Activated CD8-positive, alpha-beta T cell treated with anti-CD3 and anti-CD28 coated beads, Interleukin-2, amount 10 ng/mL, durations not matched to agents 7 days and 5 days (primary cell): ENCODE data around the gene ADAMTS10. TPM values are rescaled to one million over a fixed set of nuclear protein-coding genes. Genes with fewer than 3 reads are reported as not detected.
"Not testable (repeated sequence)": the region's sequence is repeated elsewhere in the genome, so short reads cannot be mapped to it uniquely, and the experiment has no call there.

Experiments
- ATAC-seq: fragments of 150-1000 bp; cut with Tn5 transposase; one replicate; pipeline ENCODE4 v1.10.0; 2021; ENCODE audit warnings: moderate library complexity
- CTCF ChIA-PET: fragments of 350-600 bp; sonication (Branson Sonifier 250); formaldehyde crosslinking; loops from one replicate; lab custom pipeline; 2021; ENCODE audit warnings: antibody characterized with exemption; lab: Charles Lee
- POLR2A ChIA-PET: fragments of 350-600 bp; sonication (Branson Sonifier 250); formaldehyde crosslinking; loops from one replicate; lab custom pipeline; 2021; ENCODE audit warnings: antibody characterized with exemption; lab: Charles Lee
- DNase-seq: peaks from one replicate; pipeline ENCODE4 v3.0.0-alpha.2; 2020
- H3K27ac Mint-ChIP-seq: one replicate; pipeline ENCODE4 v1.8.0; 2021; ENCODE audit warnings: mild to moderate bottlenecking, mixed read lengths
- H3K27me3 Mint-ChIP-seq: one replicate; pipeline ENCODE4 v1.8.0; 2021; ENCODE audit warnings: low read depth, mixed read lengths
- H3K36me3 Mint-ChIP-seq: one replicate; pipeline ENCODE4 v1.8.0; 2021; ENCODE audit warnings: low read depth, mixed read lengths
- H3K4me1 Mint-ChIP-seq: one replicate; pipeline ENCODE4 v1.8.0; 2021; ENCODE audit warnings: low read depth, mixed read lengths
- H3K4me3 Mint-ChIP-seq: one replicate; pipeline ENCODE4 v1.8.0; 2021; ENCODE audit warnings: mild to moderate bottlenecking, mixed read lengths
- H3K9me3 Mint-ChIP-seq: one replicate; pipeline ENCODE4 v1.8.0; 2022; ENCODE audit warnings: mixed read lengths; ENCODE audit not compliant: insufficient read depth
- total RNA-seq, 2 experiments: library from RNA; stranded (reverse); gene quantifications; one replicate each; pipeline ENCODE4 v1.2.3, GENCODE V29; 2021

ADAMTS10 gene
- total RNA-seq, 2 experiments from 2014 or later: 3.6 to 4.9 TPM

DNA sequence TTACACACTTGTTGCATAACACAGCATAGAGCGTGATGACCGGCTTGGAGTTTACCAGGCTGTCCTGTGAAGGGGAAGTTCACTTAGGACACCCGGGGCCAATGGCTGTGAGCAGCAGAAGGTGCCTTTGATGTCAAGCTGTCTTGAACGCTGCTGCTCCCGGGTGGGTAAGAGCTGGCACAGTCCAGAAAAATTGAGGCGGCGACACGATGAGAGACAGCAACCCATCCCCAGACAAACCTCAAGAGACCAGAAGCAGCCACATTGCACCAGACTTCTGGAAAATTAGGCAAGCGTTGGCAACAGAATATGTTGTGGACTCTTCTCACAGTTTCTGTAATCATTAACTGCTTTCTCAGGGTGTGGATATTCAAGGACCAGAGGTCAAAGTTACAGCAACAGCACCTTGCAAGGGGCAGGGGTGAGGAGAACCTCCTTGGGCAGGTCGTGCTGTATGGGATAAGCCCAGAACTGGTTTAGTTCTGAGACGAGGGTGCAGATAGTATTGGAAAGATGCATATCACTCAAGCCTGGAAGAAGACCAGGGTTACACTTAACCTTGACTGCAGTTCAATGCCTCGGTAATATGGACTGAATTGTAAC is 30.0 kb upstream of the ADAMTS10 start:
- peaks cover 2% of the 10 kb centered on the region for H3K36me3 Mint-ChIP-seq
- no peak for DNase-seq
- no peak for ATAC-seq
- peaks cover 3% of the 10 kb centered on the region for H3K4me1 Mint-ChIP-seq
- peaks cover 9% of the 10 kb centered on the region for H3K9me3 Mint-ChIP-seq
- H3K27ac Mint-ChIP-seq: no peak overlapping the region
- ChIA-PET POLR2A (no interaction called here), CTCF (no interaction called here)
- no peak overlapping the region for H3K4me3 Mint-ChIP-seq
- peaks cover 18% of the 10 kb centered on the region for H3K27me3 Mint-ChIP-seq

DNA sequence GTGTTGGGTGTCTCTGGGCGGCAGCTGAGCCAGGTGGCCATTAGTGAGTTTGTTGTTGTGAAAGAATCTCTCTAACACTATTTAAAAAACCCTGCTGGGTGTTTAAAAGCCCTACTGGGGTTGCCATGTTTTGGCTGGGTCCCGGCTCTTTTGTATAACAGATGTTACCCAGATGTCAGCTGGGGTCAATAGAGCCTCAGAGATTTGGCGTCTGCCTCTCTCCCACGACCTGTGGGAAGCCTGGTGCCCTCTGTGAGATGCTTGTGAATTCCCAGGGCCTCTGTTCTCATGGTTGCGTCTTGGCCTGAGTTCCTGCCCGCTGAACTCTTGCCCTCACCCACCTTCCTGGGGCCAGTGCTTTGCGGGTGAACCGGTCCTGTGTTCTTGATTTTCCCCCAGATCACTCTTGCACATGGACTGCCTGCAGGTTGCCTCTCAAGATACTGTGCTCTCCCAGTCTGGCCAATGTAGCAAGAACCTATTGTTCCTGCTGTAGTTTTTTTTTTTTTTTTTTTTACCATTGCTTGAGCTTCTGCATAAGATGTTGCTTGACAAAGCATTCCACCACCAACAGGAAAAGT is 29.4 kb upstream of the ADAMTS10 start:
- CTCF ChIA-PET: no interaction called here
- peaks cover 9% of the 10 kb centered on the region for H3K9me3 Mint-ChIP-seq
- no peak overlapping the region for H3K4me3 Mint-ChIP-seq
- H3K27ac Mint-ChIP-seq: no peak overlapping the region
- H3K36me3 Mint-ChIP-seq: peaks cover 2% of the 10 kb centered on the region
- DNase-seq: no peak
- H3K27me3 Mint-ChIP-seq: peaks cover 18% of the 10 kb centered on the region
- peaks cover 3% of the 10 kb centered on the region for H3K4me1 Mint-ChIP-seq
- POLR2A ChIA-PET: no interaction called here
- no peak for ATAC-seq

DNA sequence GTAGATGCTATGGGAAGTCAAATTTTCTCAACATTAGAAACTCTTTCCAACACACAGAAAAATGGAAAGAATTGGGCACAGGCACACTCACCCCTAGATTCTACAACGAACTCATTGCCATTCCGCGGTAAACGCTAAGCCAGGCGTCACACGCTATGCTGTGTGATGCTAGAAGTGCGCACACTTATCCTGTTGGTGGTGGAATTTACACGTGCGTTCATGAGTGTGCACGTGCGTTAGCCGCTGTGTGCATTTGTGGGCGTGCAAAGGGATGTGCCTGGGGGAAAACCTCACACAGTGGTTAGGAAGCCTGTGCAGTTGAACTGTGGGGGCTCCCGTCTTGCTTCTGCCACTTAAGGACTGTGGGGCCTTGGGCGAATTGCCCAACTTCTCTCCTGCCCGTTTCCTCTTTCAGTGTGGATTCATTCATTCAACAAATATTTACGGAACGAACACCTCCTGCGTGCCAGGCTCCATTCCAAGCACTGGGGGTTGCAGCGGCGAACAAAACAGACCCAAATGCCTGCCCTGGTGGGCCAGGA is 27.6 kb upstream of the ADAMTS10 start:
- POLR2A ChIA-PET: no interaction called here
- Mint-ChIP-seq H3K27me3 (peaks cover 18% of the 10 kb centered on the region), H3K27ac (no peak overlapping the region), H3K4me1 (peaks cover 4% of the 10 kb centered on the region), H3K4me3 (no peak overlapping the region), H3K9me3 (peaks cover 9% of the 10 kb centered on the region), H3K36me3 (peaks cover 2% of the 10 kb centered on the region)
- CTCF ChIA-PET: no interaction called here
- DNase-seq: no peak
- ATAC-seq: no peak

DNA sequence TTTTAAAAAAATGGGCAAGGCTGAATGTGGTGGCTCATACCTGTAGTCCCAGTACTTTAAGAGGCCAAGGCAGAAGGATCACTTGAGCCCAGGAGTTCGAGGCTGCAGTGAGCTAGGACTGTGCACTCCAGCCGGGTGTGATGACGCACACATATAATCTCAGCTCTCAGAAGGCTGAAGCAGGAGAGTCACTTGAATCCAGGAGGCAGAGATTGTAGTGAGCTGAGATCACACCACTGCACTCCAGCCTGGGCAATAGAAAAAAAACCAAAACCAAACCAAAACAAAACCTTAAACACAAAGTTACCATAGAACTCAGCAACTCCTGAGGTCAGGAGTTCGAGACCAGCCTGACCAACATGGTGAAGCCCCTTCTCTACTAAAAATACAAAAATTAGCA is 26.6 kb upstream of the ADAMTS10 start:
- H3K27ac Mint-ChIP-seq, CTCF ChIA-PET, ATAC-seq, H3K4me3 Mint-ChIP-seq, POLR2A ChIA-PET, DNase-seq, H3K9me3 Mint-ChIP-seq, H3K4me1 Mint-ChIP-seq, H3K36me3 Mint-ChIP-seq: not testable (repeated sequence)
- peaks cover 16% of the 10 kb centered on the region for H3K27me3 Mint-ChIP-seq

DNA sequence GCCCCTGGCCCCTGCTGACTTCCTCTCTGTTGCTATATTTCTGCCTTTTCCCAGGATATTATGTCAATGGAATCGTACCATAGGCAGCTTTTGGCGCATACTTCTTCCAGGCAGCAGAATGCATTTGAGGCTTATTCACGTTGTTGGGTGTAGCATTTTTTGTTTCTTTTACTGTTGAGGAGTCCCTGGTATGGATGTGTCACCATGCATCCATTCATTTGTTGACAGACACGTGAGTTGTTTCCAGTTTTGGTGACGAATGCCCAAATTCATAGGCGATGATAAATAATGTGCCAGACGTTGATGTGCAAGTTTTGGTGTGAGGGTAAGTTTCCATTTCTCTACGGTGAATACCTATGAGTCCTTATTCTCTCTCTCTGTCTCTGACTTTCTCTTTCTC is 24.9 kb upstream of the ADAMTS10 start:
- peaks cover 14% of the 10 kb centered on the region for H3K27me3 Mint-ChIP-seq
- no peaks in the 10 kb centered on the region for H3K9me3 Mint-ChIP-seq
- ATAC-seq: no peak
- POLR2A ChIA-PET: no interaction called here
- no peak for DNase-seq
- CTCF ChIA-PET: no interaction called here
- H3K36me3 Mint-ChIP-seq: no peaks in the 10 kb centered on the region
- peaks cover 4% of the 10 kb centered on the region for H3K4me1 Mint-ChIP-seq
- H3K27ac Mint-ChIP-seq: no peak overlapping the region
- H3K4me3 Mint-ChIP-seq: no peak overlapping the region

DNA sequence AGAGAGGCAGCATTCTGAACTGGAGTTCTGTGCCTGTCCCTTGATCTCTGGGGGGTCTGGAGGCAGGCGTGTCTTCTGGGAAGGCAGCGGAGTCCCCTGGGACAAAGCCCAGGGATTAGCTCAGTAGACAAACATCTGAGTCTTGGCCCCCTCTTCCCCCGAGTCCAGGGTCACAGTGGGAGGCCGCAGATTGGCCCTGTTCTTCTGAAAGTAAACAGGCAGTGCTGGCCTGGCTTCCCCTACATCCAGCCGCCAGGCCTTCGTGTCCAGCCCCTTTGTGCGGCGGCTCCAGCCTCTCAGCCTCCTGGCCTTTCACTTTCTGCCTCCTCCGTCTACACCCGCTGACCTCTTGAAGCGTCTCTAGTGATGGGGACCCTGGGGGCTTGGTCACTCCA is 20.9 kb upstream of the ADAMTS10 start:
- H3K36me3 Mint-ChIP-seq: no peaks in the 10 kb centered on the region
- ChIA-PET POLR2A (no interaction called here), CTCF (no interaction called here)

DNA sequence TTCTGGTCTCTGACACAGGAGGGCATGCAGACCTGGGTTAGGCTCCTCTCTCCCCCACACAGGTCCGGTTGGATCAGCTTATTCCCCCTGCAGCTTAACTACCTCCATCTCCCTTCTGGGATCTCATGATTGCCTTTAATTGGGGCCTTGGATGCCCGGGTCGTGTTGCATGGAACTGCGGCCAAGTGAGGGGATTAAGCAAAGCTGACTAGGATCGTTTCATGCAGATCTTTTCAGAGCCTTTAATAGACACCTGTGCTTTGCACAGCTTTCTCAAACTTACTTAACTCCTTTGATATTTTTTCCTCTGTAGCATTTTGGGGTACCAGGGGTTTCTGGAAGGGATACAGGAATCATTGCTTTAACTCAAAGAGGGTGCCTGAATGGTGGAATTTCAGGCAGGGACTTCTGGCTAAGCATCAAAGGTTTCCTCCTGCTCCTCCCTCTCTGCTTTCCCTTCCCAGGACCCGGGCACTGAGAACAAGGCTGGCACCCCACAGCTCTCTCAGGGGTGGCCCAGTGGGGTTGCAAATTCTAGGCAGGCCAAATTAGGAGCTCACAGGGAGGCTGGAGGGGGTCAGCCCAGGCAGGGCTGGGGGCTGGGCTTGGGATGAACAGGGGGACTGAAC is 20.4 kb upstream of the ADAMTS10 start:
- Mint-ChIP-seq H3K4me1 (peaks cover 2% of the 10 kb centered on the region), H3K9me3 (no peaks in the 10 kb centered on the region), H3K27me3 (no peaks in the 10 kb centered on the region), H3K27ac (no peak overlapping the region), H3K36me3 (no peaks in the 10 kb centered on the region), H3K4me3 (no peak overlapping the region)
- ATAC-seq: no peak
- POLR2A ChIA-PET: no interaction called here
- no peak for DNase-seq
- CTCF ChIA-PET: interaction anchor here (1.1 kb wide), 1 partner anchor 11 kb away, joined by 4 read pairs; no protein-coding TSS in a partner anchor

More for the DNA sequence above, 20.9 kb upstream of the ADAMTS10 start:
- H3K4me3 Mint-ChIP-seq: no peak overlapping the region
- H3K4me1 Mint-ChIP-seq: peaks cover 2% of the 10 kb centered on the region
- no peaks in the 10 kb centered on the region for H3K9me3 Mint-ChIP-seq
- no peaks in the 10 kb centered on the region for H3K27me3 Mint-ChIP-seq
- DNase-seq (no peak), ATAC-seq (no peak)
- H3K27ac Mint-ChIP-seq: no peak overlapping the region

DNA sequence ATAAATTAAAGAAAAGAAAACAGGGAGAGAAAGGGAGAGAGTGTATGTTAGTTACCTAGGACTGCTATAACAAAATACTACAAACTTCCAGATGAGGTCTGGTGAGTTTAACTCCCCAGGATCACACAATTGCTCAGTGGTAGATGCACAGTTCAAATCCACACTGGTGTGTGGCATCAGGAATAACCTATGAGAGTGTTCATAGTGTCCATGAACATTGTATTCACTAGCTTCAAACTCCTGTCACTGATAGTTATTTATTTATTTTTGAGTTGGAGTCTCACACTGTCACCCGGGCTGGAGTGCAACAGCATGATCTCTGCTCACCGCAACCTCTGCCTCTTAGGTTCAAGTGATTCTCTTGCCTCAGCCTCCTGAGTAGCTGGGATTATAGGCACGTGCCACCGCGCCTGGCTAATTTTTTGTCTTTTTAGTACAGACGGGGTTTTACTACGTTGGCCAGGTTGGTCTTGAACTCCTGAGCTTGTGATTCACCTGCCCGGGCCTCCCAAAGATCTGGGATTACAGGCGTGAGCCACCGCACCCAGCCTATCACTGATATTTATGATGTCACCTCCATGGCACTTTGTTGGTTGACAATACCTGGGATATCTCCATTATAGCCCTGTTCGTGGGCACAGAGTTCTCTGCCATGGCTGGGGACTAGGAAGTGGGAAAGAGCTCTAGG is 19.6 kb upstream of the ADAMTS10 start, which contains the start of gene NFILZ:
Gene NFILZ (plus strand): TSS at position 638 of the 688 bp plus-strand sequence. CDS start 46,133 bp downstream, outside the sequence.
- H3K27me3 Mint-ChIP-seq: no peaks in the 10 kb centered on the region
- peaks cover 2% of the 10 kb centered on the region for H3K4me1 Mint-ChIP-seq
- DNase-seq (no peak), ATAC-seq (no peak)
- no peaks in the 10 kb centered on the region for H3K9me3 Mint-ChIP-seq
- H3K36me3 Mint-ChIP-seq: no peaks in the 10 kb centered on the region
- no peak within 1 kb of the TSS for H3K4me3 Mint-ChIP-seq
- H3K27ac Mint-ChIP-seq: no peak within 1 kb of the TSS
- ChIA-PET POLR2A (no interaction called here), CTCF (interaction anchor here (1.1 kb wide), 1 partner anchor 12 kb away, joined by 4 read pairs; no protein-coding TSS in a partner anchor)

DNA sequence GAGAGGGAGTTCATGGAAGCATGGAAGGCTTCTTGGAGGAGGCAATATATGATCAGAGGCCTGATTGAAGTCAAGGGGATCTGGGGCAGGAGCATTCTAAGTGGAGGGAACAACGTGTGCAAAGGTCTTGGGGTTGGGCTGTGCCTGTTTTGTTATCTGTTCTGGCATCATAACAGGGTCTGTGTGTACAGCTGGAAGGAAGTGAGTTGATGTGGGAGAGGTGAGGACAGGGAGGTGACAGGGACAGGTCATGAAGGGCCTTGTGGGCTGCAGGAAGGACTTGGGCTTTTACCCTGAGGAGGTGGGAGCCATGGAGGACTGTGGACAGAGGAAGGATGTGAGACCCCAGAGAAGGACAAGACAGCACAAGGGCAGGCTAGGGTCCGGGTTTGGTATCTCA is 18.7 kb upstream of the ADAMTS10 start:
- H3K27ac Mint-ChIP-seq: no peak overlapping the region
- ChIA-PET CTCF (no interaction called here), POLR2A (no interaction called here)
- H3K4me3 Mint-ChIP-seq: no peak overlapping the region
- peaks cover 2% of the 10 kb centered on the region for H3K4me1 Mint-ChIP-seq
- H3K9me3 Mint-ChIP-seq: no peaks in the 10 kb centered on the region
- H3K27me3 Mint-ChIP-seq: no peaks in the 10 kb centered on the region
- H3K36me3 Mint-ChIP-seq: no peaks in the 10 kb centered on the region
- no peak for DNase-seq
- no peak for ATAC-seq

DNA sequence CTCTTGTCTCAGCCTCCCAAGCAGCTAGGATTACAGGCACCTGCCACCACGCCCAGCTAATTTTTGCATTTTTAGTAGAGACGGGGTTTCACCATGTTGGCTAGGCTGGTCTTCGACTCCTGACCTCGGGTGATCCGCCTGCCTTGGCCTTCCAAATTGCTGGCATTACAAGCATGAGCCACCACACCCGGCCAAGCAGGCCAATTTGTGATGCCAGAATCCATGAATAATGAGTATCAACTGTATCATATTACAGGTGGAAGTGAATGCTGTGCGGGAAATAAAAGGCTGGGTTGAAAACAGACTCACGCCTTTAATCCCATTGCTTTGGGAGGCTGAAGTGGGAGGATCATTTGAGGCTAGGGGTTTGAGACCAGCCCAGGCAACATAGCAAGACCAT is 16.3 kb upstream of the ADAMTS10 start:
- H3K9me3 Mint-ChIP-seq: no peaks in the 10 kb centered on the region
- H3K4me1 Mint-ChIP-seq: no peaks in the 10 kb centered on the region

DNA sequence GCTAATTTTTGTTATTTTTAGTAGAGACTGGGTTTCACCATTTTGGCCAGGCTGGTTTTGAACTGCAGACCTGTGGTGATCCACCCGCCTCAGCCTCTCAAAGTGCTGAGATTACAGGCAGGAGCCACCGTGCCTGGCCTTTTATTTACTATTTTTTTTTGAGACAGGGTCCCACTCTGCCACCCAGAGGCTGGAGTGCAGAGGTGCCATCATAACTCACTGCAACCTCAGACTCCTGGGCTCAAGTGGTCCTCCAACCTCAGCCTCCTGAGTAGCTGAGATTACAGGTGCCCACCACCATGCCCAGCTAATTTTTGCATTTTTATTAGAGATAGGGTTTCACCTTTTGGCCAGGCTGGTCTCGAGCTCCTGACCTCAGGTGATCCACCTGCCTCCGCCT is 12.4 kb upstream of the ADAMTS10 start:
- ATAC-seq, DNase-seq, H3K4me3 Mint-ChIP-seq, H3K27ac Mint-ChIP-seq, POLR2A ChIA-PET, H3K9me3 Mint-ChIP-seq, H3K27me3 Mint-ChIP-seq, H3K36me3 Mint-ChIP-seq, H3K4me1 Mint-ChIP-seq: not testable (repeated sequence)
- CTCF ChIA-PET: interaction anchor here (1.2 kb wide), 1 partner anchor 44 kb away, joined by 3 read pairs; no protein-coding TSS in a partner anchor

More for the DNA sequence above, 16.3 kb upstream of the ADAMTS10 start:
- CTCF ChIA-PET: interaction anchor here (0.9 kb wide), 1 partner anchor 11 kb away, joined by 3 read pairs; no protein-coding TSS in a partner anchor
- no peaks in the 10 kb centered on the region for H3K36me3 Mint-ChIP-seq
- no peaks in the 10 kb centered on the region for H3K27me3 Mint-ChIP-seq
- H3K27ac Mint-ChIP-seq: no peak overlapping the region
- ATAC-seq: no peak
- no peak overlapping the region for H3K4me3 Mint-ChIP-seq
- DNase-seq: no peak
- POLR2A ChIA-PET: no interaction called here
